Keratinocyte (primary cell): ENCODE results near the gene ADCY5. TPM values are rescaled to one million over a fixed set of nuclear protein-coding genes. Genes with fewer than 3 reads are reported as not detected.

Experiments used
- DNase-seq: peaks from one replicate; pipeline ENCODE4 v3.0.0-alpha.2; 2011; ENCODE audit warnings: low read depth, missing footprints, low spot score
- FAIRE-seq: peaks from 2 replicates; lab custom pipeline; 2011; peaks lifted over from hg19 to GRCh38; lab: Jason Lieb, UNC
- H2AFZ ChIP-seq: 2 replicates; pipeline ENCODE4 v1.6.0; 2012; ENCODE audit warnings: low read length, control low read depth, inconsistent platforms; ENCODE audit not compliant: control insufficient read depth
- H3K27ac ChIP-seq: 2 replicates; pipeline ENCODE4 v1.5.1; 2011; ENCODE audit warnings: low read length; ENCODE audit not compliant: control insufficient read depth, insufficient read depth
- H3K27me3 ChIP-seq: 3 replicates; pipeline ENCODE4 v1.6.0; 2011; ENCODE audit warnings: low read length; ENCODE audit not compliant: control insufficient read depth, insufficient read depth; ENCODE audit errors: extremely low read depth
- H3K36me3 ChIP-seq, 2 experiments: 2 replicates in 1 of 2; 3 replicates in 1 of 2; pipeline ENCODE4 v1.5.1; 2011; ENCODE audit warnings: low read length in 2 of 2, mild to moderate bottlenecking in 1 of 2; ENCODE audit not compliant: control insufficient read depth in 2 of 2, insufficient read depth in 2 of 2; ENCODE audit errors: extremely low read depth in 1 of 2
- H3K4me1 ChIP-seq: 3 replicates; pipeline ENCODE4 v1.5.1; 2011; ENCODE audit warnings: low read length; ENCODE audit not compliant: control insufficient read depth, insufficient read depth; ENCODE audit errors: extremely low read depth
- H3K4me2 ChIP-seq: 3 replicates; pipeline ENCODE4 v1.6.0; 2011; ENCODE audit warnings: low read depth, low read length; ENCODE audit not compliant: control insufficient read depth, insufficient read depth; ENCODE audit errors: extremely low read depth
- H3K4me3 ChIP-seq, 3 experiments: fragments of 200-600 bp in 1 of 3; sonication (generic) in 1 of 3; 2 replicates in 2 of 3; 3 replicates in 1 of 3; pipeline ENCODE4 v1.5.1; 2011 to 2016; ENCODE audit warnings: low read length in 3 of 3, mild to moderate bottlenecking in 3 of 3, control low read depth in 2 of 3, inconsistent platforms in 1 of 3, low read depth in 1 of 3, mixed read lengths in 1 of 3, mixed run types in 1 of 3, moderate library complexity in 1 of 3; ENCODE audit not compliant: control insufficient read depth in 2 of 3, insufficient read depth in 2 of 3; ENCODE audit errors: extremely low read depth in 1 of 3
- H3K79me2 ChIP-seq: 2 replicates; pipeline ENCODE4 v1.6.0; 2012; ENCODE audit warnings: low read length; ENCODE audit not compliant: control insufficient read depth, insufficient read depth
- H3K9ac ChIP-seq: 3 replicates; pipeline ENCODE4 v1.6.0; 2011; ENCODE audit warnings: low read length; ENCODE audit not compliant: control insufficient read depth, insufficient read depth; ENCODE audit errors: extremely low read depth
- H3K9me1 ChIP-seq: 3 replicates; pipeline ENCODE4 v1.6.0; 2011; ENCODE audit warnings: low read length; ENCODE audit not compliant: control insufficient read depth, insufficient read depth; ENCODE audit errors: extremely low read depth
- H3K9me3 ChIP-seq: 2 replicates; pipeline ENCODE4 v1.5.1; 2012; ENCODE audit warnings: low read depth, low read length; ENCODE audit not compliant: control insufficient read depth
- H4K20me1 ChIP-seq: 3 replicates; pipeline ENCODE4 v1.6.0; 2011; ENCODE audit warnings: low read length; ENCODE audit not compliant: control insufficient read depth, insufficient read depth; ENCODE audit errors: extremely low read depth
- EZH2 ChIP-seq: IDR thresholded peaks from one replicate; pipeline ENCODE4 v1.6.1; 2012; ENCODE audit warnings: inconsistent platforms, mild to moderate bottlenecking, low read length, moderate library complexity
- dilution Hi-C: fragments of 300-500 bp; cut with MboI; formaldehyde crosslinking; loops from one replicate; pipeline ENCODE4 v1.7.0; 2020; ENCODE audit warnings: low sequenced_read_pairs; ENCODE audit not compliant: extremely low pct_ligation_motif_present
- polyA plus RNA-seq, 5 experiments: library from polyadenylated mRNA; depleted of rRNA in 3 of 5; stranded (reverse) in 3 of 5; stranded (forward) in 1 of 5; unstranded in 1 of 5; fragments of >200 nt; gene quantifications; 1 replicate in 1 of 5; 2 replicates in 3 of 5; 3 replicates in 1 of 5; pipeline versions ENCODE4 v1.2.1 to v1.2.3, GENCODE V29; 2011 to 2012; ENCODE audit warnings: missing spikeins in 2 of 5, low read depth in 1 of 5, low replicate concordance in 1 of 5
- TF ChIP-seq, protein P1 (sequence below), 3 experiments: IDR thresholded peaks in 1 of 3; conservative IDR thresholded peaks in 1 of 3; optimal IDR thresholded peaks in 1 of 3; 2 replicates in 2 of 3; 3 replicates in 1 of 3; pipeline versions ENCODE3 to v1.5.1; 2011; ENCODE audit warnings: low read length in 3 of 3, mild to moderate bottlenecking in 3 of 3, moderate library complexity in 2 of 3, control low read depth in 1 of 3, inconsistent platforms in 1 of 3; ENCODE audit not compliant: insufficient read depth in 2 of 3; ENCODE audit errors: extremely low read depth in 1 of 3

Gene ADCY5
- polyA plus RNA-seq, 1 donor (not counting 4 experiments of a cell fraction or from before 2014, with no cell fraction given): not detected

DNA sequence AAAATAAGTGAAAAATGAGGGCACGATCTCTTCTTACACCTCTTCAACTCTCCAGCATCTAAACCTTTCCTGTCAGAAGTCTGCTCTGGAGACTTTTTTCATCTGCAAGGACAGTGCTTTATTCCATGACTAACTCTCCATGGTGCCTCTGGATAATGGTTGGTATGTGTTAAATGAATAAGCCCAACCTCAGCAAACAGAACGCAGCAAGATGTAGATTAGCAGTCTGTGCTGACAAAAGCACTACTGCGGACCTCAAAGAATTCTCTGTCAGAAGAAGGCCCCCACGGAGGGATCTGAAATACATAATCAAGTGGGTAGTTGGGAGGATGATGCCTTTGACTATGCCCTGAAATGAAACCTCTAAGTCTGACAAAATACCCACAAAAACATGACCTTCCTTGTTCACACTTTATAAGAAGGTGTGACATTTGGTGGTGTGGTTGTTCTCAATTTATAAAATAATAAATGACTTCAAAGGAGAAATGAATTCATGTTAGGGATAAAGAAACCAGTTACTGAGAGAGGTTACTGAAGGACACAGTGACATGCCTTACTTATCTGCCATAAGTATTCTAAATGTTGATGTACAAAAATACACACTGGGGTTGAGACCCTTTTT lies 43.2 kb upstream of the ADCY5 start:
- no peaks in the 10 kb centered on the region for H3K27me3 ChIP-seq

DNA sequence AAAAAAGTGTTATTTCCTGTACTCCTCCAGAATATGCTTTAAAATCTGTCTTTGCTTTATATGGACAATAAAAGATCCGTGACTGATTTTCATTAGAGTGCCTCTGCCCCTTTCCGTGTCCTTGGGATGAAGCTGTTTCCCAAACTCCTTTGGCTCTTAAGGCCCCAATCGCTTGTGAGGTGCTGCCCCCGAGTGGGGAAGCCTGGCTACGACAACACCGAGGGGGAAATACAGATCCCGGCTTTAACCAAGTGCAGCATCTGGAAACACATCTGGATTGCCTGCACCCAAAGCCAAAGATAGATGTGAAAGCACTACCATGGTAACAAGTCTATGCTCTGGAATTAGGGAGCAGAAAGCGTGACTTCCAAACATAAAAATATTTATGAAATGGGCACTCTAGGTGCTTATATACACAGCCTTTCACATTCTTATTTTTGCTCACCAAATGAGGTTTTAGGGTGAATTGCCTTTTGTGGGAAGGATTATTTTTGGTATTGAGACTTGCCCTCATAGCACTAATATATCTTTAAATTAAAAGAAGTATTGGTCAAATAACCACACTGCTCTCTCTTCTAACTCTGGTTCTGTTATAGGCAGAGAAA lies 40.6 kb upstream of the ADCY5 start:
- Histone ChIP-seq H3K9me1 (no peaks in the 10 kb centered on the region), H3K27me3 (no peaks in the 10 kb centered on the region), H4K20me1 (no peaks in the 10 kb centered on the region), H3K9me3 (no peaks in the 10 kb centered on the region), H3K4me1 (no peaks in the 10 kb centered on the region), H3K4me3 (no peak overlapping the region), H3K36me3 (peaks cover 6 to 13% of the 10 kb centered on the region in 2 experiments), H3K4me2 (no peak overlapping the region), H3K79me2 (no peaks in the 10 kb centered on the region), H2AFZ (no peak overlapping the region), H3K27ac (no peak overlapping the region), H3K9ac (no peak overlapping the region)
- DNase-seq (peak; percentile 13), FAIRE-seq (no peak)
- TF ChIP-seq EZH2: no peak
- TF ChIP-seq, protein P1, sequence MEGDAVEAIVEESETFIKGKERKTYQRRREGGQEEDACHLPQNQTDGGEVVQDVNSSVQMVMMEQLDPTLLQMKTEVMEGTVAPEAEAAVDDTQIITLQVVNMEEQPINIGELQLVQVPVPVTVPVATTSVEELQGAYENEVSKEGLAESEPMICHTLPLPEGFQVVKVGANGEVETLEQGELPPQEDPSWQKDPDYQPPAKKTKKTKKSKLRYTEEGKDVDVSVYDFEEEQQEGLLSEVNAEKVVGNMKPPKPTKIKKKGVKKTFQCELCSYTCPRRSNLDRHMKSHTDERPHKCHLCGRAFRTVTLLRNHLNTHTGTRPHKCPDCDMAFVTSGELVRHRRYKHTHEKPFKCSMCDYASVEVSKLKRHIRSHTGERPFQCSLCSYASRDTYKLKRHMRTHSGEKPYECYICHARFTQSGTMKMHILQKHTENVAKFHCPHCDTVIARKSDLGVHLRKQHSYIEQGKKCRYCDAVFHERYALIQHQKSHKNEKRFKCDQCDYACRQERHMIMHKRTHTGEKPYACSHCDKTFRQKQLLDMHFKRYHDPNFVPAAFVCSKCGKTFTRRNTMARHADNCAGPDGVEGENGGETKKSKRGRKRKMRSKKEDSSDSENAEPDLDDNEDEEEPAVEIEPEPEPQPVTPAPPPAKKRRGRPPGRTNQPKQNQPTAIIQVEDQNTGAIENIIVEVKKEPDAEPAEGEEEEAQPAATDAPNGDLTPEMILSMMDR (optimal IDR thresholded peaks at IDR 0.05 in 1 of 3, IDR thresholded peaks at IDR 0.05 in 1 of 3, conservative IDR thresholded peaks at IDR 0.05 in 1 of 3; ENCODE audit: extremely low read depth in 1 of 3, insufficient read depth in 2 of 3, low read length in 3 of 3): peak; percentile 83 to 89 (median 86)
- dilution Hi-C loops: no loop called here

More for the DNA sequence above, 43.2 kb upstream of the ADCY5 start:
- dilution Hi-C loops: no loop called here
- Histone ChIP-seq H4K20me1 (no peaks in the 10 kb centered on the region), H2AFZ (no peak overlapping the region), H3K36me3 (peaks cover 17 to 24% of the 10 kb centered on the region in 2 experiments), H3K4me1 (no peaks in the 10 kb centered on the region), H3K4me2 (no peak overlapping the region), H3K79me2 (no peaks in the 10 kb centered on the region), H3K27ac (no peak overlapping the region), H3K9ac (no peak overlapping the region), H3K9me3 (no peaks in the 10 kb centered on the region), H3K9me1 (no peaks in the 10 kb centered on the region), H3K4me3 (no peak overlapping the region)
- TF ChIP-seq, protein P1 (optimal IDR thresholded peaks at IDR 0.05 in 1 of 3, IDR thresholded peaks at IDR 0.05 in 1 of 3, conservative IDR thresholded peaks at IDR 0.05 in 1 of 3; ENCODE audit: extremely low read depth in 1 of 3, insufficient read depth in 2 of 3, low read length in 3 of 3): no peak
- DNase-seq (no peak), FAIRE-seq (no peak)
